NCI-H2081 (cell line): Measurements from ENCODE around the gene NBEA.
"Not testable (repeated sequence)": the region's sequence is repeated elsewhere in the genome, so short reads cannot be mapped to it uniquely, and the experiment has no call there.

Experiments
- DNase-seq, 2 experiments: peaks; one replicate each; lab custom pipeline; 2025; lab: John Stamatoyannopoulos, UW

Gene NBEA

DNA sequence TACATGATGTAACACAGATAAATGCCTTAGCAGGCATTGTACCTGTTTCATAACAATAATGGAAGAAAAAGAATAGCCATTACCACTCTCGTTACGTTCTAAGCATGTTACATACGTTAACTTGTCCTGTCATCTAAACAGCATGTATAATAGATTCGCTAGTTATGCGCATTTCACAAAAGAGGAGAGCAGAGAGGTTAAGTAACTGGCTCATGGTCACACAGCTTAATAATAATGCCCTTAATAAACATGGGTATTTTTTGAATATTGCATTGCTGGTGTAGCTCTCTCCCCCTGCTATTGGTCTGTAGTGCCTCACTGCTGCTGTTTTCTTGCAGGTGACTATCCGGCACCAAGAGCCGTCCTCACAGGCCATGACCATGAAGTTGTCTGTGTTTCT, 722.7 kb downstream of the NBEA start:
- DNase-seq, result no peak

DNA sequence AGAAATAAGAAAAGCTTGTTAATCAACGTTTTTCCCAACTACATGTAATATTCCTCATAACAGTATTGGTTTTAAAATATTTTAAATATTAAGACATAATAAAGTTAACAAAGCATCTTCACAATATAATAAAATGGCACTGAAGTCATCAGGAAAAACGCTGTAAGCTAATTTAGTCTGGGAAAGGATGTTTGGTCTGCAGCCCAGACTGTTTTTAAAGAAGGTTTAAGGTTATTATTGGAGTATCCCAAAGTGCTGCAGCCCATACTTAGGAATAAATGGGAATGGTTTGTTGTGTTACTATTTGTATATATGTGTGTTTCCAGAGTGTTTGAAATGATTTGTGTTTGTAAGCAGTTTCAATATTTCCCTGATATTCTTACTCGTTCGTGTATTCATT, 727.3 kb downstream of the NBEA start:
- no peak for DNase-seq

DNA sequence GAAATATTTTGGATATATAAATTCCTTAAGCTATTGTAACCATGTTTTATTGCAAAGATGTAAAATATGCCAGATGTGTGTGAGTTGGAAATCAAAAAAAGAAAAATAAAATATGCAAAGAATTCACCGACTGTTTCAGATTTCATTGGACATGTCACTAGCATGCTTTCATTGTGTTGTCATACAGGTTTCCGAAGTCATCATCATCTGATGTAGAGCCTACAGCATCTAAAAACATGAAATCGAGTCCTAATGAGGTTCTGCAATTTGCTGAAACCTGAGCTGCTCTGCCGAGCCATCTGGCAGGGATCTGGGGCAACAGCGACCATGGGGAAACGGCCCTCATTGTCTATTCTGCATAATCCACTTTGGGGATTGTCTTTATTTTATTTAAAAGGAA, 730.5 kb downstream of the NBEA start:
- DNase-seq, result peak in 1 of 2 experiments; percentile 19

DNA sequence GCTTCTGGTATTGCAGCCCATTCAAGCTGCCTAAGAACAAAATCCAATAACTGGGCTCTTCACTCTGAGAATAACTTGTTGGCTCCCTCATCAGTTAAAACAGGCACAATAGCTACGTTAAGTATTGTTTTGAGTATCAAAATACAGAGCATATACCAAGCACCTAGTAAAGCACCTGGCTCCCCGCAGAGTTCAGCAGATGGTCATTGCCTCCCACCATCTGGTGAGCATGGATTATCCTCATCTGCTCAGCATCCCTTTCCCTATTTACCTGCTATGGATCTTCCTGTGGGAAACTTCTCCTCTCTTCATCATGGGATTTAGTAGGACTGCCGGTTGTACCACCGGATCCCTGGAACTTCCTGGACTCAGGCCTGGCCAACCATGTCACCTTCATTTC, 733.6 kb downstream of the NBEA start:
- no peak for DNase-seq

DNA sequence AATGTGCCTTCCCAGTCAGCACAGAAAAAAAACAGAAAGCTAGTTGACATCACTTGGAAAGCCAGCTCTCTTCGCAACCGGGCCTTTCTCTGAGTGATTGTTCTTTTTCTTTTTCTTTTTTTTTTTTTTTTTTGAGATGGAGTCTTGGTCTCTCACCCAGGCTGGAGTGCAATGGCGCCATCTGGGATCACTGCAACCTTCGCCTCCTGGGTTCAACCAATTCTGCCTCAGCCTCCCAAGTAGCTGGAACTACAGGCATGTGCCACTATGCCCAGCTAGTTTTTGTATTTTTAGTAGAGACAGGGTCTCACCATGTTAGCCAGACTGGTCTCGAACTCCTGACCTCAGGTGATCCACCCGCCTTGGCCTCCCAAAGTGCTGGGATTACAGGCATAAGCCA, 735.8 kb downstream of the NBEA start:
- not testable (repeated sequence) for DNase-seq

DNA sequence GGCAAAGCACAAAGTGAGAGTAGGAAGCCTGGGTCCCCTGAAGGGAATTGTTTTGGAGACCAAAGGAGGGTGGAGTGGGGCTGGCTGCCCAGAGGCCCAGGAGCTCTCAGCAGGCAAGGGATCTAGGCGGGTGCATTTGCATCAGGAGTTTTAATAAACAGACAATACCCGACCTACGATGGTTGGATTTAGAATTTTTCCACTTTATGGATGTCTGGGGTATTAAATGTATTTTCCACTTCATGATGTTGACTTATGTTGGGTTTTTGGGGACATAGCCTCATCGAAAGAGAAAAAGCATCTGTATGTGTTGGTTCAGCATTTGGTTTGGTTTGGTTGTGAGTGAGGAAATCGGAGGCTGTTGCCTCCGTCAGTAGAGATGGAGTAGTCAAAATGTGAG, 739.6 kb downstream of the NBEA start:
- DNase-seq, result no peak

DNA sequence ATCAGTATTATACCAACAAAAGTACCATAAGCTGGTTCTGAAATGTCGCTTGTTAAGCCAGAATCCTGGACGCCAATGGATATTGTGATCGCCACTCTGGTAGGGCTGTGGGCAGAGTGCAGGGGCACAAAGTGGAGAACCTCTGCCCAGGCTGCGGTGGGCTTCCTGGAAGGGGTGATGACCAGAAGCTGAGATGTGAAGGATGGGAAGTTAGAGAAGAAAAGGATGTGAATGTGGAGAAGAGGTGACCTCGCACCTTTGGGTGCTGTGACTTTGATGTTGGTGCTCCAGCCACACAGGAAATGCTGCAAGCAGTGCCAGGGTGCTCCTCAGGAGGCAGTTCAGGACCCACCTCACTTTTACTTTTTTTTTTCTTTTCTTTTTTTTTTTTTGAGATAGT, 742.4 kb downstream of the NBEA start:
- no peak for DNase-seq

DNA sequence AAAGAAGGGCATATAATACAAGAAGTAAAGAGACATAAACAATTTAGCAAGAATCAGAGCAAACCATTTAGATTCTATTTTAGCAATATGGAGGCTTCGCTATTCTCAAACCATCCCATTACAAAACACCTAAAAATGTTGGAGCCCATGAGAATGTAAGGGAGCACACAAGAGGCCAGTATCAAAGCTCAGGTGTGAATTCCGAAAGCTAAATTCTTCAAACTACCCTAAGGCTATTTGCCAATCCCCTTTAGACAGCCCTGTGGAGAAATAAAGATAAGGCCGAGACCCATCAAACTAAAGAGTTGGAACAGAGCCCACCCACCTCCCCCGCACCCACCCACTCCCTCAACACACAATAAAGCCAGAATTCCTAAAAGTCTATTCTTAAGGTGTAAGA, 745.3 kb downstream of the NBEA start:
- DNase-seq, result no peak

DNA sequence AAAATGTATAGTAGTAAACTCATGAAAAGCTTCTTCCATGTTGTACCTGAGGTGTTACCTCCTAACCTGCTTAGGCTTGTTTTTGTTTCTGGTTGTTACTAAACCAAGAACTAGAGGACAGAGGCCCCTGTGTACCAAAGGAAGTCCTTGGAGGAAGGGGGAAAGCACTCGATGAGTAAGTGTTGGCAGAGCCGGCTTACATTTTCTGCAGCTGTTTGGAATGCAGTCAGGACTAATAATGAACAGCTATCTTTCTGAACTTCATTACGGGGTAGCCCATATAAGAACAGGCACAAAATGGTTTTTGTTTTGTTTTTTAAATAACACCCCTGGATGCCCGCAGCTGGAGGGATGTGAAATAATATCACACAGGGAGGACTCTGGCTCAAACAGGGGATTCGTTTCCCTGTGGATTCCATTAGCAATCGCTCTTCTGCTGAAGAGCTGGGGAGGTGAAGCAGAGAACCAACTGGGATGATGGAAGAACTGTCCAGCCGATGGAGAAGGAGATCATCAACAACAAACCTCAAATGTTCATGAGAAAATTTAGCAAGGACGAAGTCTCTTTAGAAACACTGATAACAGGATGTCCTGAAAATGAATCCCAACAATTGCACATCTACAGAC, 748.6 kb downstream of the NBEA start:
- no peak for DNase-seq

DNA sequence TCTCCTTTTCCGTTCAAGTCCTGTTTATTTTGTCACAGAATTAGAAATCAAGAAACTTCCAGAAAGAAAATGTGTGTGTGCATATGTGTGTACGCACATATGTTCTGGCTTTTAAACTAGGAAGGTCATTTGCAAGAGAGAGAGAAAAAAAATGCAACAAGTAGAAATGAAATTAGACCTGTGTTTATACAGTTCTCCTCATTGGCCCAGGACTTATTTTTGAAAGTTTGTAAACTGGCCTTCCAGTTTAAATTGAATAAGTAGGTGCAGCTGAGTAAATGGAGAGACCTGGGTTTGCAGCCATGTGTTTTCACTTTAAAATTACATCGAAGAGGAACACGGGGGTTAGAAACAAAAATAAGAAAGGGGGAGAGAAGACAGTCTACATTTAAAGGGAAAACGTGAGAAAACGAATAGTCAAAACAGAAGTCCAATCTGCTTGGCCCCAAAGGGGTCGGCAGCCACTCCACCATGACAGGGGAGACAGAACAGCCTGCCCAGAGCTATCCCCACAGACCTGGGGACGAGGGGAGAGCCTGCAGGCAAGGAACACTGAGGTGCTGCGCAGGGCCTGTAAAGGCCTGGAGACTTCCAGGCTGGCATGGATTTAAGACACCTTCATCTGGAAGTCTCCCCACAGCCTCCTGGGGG, 751.2 kb downstream of the NBEA start:
- no peak for DNase-seq

DNA sequence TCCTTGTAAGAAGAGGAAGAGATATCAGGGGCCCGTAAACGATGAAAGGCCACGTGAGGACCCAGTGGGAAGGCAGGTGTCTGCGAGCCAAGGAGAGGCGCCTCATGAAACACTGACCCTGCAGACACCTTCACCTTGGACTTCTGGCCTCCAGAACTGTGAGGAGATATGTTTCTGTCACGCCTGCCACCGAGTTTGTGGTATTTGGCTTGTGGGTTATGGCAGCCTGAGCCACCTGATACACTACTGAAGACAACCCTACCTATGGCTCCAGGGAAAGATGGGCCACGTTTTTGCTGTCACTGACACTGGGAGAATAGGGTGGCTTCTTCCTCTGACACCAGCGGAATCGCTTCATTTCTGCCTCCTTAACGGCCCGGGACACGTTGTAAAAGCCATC, 752.0 kb downstream of the NBEA start:
- DNase-seq, result no peak

DNA sequence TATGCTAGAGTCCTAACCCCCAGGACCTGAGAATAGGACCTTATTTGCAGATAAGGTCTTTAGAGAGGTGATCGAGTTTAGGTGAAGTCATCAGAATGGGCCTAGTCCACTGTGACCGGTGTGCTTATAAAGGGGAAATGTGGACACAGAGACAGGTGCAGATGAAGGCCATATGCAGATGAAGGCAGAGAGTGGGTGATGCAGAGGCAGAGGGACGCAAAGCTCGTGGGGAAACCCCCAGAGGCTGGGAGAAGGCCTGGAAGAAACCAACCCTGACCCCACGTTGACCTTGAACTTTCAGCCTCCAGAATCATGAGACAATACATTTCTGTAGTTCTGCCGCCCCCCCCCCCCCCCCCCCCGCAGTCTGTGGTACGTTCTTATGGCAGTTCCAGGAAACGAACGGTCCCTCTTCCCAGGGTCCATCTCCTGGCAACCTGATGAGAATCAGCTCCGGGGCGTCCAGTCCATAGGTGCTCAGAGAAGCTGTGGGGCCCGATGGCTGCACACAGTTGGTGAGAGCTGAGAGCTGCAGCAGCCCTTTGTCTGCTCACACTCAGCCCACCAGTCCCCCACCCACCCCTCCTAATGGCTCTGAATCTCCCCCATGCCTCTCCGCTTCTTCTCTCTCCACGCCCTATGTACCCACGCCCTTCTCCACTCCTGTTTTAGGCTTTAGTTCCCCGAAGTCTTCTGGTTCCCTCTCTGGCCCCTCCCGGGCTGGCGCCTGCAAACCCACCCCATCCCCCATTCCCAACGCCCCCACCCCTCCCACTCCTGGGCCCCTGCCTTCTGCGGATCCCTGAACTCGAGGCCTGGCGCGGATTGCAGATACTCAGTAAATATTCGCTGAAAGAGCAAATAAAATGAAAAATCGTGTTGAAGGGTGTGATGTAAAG, 752.7 kb downstream of the NBEA start:
- no peak for DNase-seq

DNA sequence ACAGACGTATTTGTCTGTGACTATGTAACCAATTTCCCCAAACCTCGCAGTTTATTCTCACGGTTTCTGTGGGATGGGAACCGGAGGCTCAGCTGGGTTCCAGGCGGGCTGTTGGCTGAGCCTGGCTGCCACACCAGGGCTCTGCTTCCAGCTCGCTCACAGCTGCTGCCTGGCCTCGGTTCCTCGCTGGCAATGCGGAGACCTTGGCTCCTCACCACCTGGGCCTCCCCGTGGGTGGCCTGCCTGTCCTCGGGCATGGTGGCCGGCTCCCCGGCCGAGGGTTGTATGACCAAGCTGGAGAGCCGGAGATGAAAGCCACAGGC, 753.3 kb downstream of the NBEA start:
- no peak for DNase-seq

DNA sequence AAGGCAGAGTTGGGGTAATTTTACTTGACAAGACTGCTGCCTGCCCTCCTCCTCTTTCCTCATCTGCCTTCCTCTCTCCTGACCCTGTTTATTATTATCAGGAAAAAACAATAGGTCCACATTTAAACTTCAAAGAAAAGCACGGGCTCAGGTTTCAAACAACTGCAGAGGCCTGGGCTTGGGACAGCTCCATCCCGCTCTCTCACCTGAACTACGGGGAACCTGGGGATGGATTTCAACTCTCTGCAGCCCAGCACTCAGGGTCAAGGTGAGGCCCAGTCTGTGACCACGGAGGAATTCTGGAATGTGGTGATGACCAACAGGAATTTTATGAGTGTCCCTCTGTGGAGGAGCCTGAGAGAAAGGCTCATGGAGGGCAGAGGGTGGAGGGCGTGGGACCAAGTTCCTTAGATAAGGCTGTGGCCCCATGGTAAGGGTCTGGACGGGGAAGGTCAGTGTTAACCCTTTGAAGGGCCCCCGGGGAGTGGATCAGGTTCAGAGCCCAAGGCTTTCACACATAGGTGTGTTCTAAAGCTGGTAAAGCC, 755.2 kb downstream of the NBEA start:
- DNase-seq, result no peak

DNA sequence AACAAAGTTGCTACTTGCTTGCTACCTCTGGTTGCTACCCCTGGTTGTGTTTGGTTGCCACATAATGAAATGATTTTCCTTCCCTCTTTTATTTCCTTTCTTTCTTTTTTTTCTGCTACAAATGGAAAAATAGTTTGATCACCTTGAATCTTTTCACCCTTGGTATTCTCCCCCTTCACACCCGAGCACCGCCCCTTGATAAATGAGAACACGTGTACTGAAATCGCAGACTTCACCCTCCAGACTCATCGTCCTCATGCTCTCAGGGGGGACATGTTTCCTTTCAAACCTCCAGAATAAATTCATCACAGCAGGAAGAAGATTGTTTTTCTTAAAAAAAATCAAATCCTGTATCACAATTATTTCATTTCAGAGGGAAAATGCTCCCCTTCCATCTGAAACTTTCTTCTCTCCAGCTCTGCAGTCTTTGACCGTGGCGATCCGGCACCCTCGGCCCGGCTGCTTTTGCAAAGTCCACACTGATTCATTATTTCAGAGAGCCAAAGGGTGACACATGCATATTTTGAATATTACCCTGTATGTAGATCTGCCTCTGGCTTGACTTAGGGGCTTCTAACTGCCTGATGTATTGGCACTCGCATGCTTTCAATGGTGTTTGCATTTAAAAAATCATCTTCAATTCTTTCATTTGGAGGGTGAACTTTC, 757.0 kb downstream of the NBEA start:
- no peak for DNase-seq

DNA sequence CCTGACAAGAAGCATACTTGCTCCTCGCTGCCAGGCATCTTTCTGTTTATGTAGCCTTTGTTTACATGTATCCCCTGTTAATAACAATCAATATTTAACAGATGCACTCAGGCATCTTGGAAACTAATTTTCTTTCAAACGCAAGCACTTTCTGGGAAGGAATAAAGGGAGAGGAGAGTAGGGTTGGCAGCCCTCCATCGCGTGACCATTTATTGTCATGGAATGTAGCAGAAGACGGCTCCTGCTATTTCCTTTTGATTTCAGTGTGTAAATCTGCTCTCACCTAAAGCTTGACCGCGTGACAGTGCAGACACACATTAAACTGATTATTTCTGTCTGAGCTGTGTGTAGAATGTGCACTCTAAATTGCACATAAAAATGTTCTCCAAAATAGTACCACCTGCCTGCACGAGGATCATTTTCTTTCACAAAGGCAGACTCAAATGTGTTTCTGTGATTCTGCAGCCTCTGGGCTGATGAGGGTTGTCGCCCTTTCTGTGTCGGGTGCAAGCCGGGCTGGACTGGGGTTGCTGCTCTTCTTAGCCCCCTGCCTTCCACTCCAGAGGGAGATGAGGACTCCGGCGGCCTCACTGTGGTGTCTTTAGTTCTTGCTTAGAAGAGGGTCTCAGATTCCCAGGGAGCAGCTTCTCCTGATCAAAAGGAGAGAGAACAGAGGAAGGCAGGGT, 757.9 kb downstream of the NBEA start:
- no peak for DNase-seq

DNA sequence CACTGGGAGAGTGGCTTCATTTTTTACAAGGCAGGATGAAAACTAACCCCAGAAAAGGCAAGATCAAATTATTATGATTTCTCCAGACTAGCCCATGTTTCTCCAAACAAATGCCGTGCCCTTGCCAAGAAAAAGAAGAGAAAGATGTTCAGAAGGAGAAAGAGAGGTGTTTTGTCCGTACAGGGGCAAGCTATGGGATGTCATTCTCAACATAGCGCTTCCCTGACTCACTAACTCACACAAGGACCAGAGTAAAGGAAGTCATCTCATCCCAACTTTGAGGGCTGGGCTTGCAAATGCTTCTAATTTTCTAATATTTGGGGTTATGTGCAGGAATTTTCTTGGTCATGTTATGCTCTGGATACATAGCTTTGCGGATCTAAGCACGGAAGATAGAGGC, 758.6 kb downstream of the NBEA start:
- DNase-seq, result no peak

DNA sequence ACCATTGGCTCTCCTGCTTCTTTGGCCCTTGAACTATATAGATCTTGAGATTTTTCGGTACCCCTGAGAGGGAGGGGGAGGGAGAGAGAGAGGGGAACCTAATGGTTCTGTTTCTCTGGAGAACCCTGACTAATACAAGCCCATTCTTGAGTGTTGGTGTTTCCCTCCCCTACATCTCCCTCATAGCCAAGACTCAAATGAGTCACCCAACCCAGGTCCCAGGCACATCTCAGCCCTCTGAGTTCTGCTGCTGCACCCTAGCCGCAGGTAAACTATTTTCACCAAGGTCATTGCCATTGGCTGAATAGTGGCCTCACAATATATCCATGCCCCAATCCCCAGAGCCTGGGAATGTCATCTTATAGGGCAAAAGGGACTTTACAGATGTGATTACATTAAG, 760.2 kb downstream of the NBEA start:
- DNase-seq, result no peak

DNA sequence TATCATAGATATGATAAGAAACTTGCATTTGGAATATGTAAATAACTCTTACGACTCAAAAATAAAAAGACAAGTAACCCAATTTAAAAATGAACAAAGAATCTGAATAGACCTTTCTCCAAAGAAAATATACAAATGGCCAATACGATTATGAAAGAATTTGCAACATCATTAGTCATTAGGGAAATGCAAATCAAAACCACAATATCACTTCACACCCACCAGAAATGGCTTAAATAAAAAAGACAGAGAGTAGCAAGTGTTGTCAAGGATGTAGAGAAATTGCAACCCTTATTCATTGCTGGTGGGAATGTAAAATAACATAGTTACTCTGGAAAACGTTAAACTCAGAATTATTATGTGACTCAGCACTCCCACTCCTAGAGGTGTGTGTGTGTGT, 761.0 kb downstream of the NBEA start:
- no peak for DNase-seq

DNA sequence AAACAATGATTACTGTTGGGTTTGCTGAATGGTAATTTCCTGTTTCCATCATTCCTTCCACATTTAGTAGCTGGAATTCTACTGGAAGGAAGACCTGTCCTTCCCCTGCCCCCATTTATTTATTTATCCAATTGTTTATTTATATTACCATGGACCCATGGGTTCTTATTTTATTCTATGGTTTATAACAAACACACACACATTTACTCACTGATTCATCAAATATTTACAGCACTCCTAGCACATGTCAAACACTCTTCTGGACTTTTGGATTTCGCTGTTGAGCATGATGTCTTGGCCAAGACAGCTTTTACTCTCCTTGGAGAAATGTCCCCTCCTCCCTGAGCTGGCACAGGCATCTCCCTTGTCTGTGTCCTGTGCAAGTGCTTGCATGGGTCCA, 762.3 kb downstream of the NBEA start:
- DNase-seq, result no peak

DNA sequence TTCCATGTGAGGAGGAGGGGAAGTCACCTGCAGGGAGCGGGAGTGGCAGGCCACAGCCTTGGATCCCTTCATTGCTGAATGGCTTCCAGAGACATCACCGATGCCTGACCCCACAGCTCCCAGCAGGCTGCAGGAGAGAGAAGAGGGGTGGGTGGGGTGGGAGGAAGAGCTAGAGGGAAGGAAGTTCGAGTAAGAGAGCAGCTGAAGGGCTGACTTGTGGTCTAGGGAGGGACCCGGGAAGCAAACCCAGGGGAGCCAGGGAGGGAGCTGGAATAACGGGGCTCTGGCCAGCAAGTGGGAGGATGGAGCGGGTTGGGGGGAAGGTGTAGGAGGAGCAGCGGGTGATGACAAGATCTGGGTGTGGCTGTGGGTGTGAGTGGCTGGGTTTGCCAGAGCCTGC, 764.2 kb downstream of the NBEA start:
- no peak for DNase-seq

DNA sequence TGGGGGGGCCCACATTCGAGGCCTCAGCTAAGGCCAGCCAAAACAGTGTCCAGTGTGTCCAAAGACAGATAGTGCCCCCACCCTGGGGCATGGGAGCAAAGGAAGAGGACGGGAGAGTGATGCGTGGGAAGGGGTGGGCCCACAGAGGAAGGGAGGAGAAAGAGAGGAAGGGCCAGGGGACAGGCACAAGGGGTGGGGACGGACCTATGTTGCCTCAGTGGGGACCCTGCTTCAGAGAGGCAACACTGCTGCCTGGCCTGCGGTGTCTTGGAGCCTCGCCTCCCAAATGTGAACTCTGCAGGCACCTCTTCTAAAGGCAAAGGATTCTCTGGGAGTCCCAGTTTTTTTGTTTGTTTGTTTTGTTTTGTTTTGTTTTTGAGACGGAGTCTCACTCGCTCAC, 764.7 kb downstream of the NBEA start:
- DNase-seq, result no peak
